Measurements from ENCODE around the gene OAT.
A peak's percentile ranks its signal among the peaks of the same experiment; 100 is the strongest.

OAT gene

DNA sequence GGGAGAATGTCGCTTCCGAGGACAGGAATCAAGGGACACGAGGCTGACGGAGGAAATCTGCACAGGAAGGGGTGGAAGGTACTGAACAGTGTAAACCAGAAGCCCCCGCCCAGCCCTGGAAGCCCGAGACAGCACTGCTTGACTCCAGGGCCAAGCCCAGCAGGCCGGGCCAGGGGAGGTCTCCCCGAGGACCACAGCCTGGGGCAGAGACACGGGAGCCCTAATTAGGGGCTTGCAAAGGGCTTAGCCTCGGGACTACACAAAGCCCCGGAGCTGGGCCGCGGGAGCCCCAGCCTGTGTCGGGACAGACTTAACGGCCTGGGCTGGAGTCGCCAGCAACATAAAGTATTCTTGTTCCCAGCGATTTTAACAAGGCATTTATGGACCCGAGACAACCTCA lies 50.8 kb downstream of the OAT start:
- Mint-ChIP-seq H3K9me3 (ENCODE audit: low read depth) (no peaks in the 10 kb centered on the region), H3K4me1 (ENCODE audit: low read depth) (no peaks in the 10 kb centered on the region), H3K36me3 (no peaks in the 10 kb centered on the region), H3K27me3 (peaks cover 2% of the 10 kb centered on the region), H3K4me3 (no peak overlapping the region), H3K27ac (no peak overlapping the region)

DNA sequence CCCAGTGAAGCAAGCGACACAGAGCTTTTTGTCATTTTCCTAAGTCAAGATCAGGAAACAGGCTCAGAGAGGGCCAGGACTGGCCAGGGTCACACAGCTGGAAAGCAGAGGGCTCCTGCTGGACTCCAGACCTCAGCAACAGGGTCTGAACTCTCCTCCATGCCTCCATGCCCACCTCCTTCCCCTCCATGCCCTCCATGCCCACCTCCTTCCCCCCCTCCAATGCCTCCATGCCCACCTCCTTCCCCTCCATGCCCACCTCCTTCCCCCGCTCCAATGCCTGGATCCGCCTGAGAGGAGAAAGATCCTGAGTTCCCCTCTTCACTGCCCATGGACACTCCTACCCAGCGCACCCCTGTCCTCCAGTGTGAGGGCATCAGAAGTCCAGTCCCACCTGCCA lies 51.3 kb downstream of the OAT start:
- no peaks in the 10 kb centered on the region for H3K36me3 Mint-ChIP-seq
- H3K4me1 Mint-ChIP-seq (ENCODE audit: low read depth) = no peaks in the 10 kb centered on the region
- peaks cover 2% of the 10 kb centered on the region for H3K27me3 Mint-ChIP-seq
- no peak overlapping the region for H3K27ac Mint-ChIP-seq
- H3K4me3 Mint-ChIP-seq = no peak overlapping the region
- no peaks in the 10 kb centered on the region for H3K9me3 Mint-ChIP-seq (ENCODE audit: low read depth)

DNA sequence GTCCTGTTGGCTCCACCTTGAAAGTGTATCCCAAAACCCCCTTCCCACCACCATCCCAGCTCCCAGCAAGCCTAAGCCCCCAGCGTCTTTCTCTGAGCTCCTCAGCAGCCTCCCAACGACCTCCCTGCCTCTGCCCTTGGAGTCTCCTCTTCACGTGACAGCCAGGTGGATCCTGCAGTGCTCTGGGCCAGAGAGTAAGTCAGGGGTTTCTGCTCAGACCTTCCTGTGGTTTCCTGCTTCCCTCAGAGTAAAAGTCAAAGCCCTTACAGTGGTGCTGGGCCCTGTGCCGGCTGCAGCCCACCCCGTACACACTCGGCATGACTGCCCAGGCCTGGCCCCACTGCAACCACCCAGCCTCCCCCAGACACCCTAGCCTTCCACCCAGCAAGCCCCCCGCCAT lies 51.9 kb downstream of the OAT start:
- H3K4me3 Mint-ChIP-seq = no peak overlapping the region
- H3K27ac Mint-ChIP-seq = no peak overlapping the region
- H3K9me3 Mint-ChIP-seq (ENCODE audit: low read depth) = no peaks in the 10 kb centered on the region
- peaks cover 2% of the 10 kb centered on the region for H3K27me3 Mint-ChIP-seq
- H3K4me1 Mint-ChIP-seq (ENCODE audit: low read depth) = no peaks in the 10 kb centered on the region
- no peaks in the 10 kb centered on the region for H3K36me3 Mint-ChIP-seq

DNA sequence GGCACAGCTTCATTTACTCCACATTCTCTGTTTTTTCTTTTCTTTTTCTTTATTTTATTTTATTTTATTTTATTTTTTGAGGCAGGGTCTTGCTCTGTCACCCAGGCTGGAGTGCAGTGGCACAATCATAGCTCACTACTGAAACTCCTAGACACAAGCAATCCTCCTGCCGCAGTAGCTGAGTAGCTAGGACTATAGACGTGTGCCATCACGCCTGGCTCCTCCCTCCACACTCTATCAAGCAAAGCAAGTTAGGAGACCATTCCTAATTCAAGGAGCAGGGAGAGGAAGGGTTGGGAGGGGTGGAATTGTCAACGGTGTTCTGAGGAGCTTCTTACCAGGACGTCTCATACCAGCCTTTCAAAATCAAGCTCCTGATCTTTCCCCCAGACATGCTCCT lies 52.4 kb downstream of the OAT start:
- Mint-ChIP-seq H3K4me1 (ENCODE audit: low read depth) (no peaks in the 10 kb centered on the region), H3K4me3 (no peak overlapping the region), H3K27ac (no peak overlapping the region)

DNA sequence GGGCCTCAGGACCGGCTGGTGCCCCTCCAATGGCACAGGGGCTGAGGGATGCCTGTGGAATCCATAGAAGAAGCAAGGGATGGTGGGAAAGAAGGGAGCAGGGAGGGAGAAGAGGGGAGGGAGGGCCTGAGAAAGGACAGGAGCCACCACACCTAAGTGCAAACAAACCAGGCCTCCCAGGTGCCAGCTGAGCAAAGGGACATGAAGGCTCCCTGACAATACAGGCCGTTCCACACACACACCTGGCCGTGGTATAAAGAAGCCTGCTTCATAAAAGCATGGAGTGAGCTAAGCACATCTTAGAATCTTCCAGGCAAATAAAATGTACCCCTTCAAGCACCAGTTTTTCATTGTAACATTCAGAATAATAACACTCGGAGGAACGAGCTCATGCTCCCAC lies 54.0 kb downstream of the OAT start:
- Mint-ChIP-seq H3K27me3 (no peaks in the 10 kb centered on the region), H3K27ac (no peak overlapping the region), H3K36me3 (no peaks in the 10 kb centered on the region), H3K4me1 (ENCODE audit: low read depth) (no peaks in the 10 kb centered on the region), H3K4me3 (no peak overlapping the region), H3K9me3 (ENCODE audit: low read depth) (no peaks in the 10 kb centered on the region)

More for the DNA sequence above, 52.4 kb downstream of the OAT start:
- Mint-ChIP-seq H3K36me3 (no peaks in the 10 kb centered on the region), H3K27me3 (peaks cover 2% of the 10 kb centered on the region), H3K9me3 (ENCODE audit: low read depth) (no peaks in the 10 kb centered on the region)

DNA sequence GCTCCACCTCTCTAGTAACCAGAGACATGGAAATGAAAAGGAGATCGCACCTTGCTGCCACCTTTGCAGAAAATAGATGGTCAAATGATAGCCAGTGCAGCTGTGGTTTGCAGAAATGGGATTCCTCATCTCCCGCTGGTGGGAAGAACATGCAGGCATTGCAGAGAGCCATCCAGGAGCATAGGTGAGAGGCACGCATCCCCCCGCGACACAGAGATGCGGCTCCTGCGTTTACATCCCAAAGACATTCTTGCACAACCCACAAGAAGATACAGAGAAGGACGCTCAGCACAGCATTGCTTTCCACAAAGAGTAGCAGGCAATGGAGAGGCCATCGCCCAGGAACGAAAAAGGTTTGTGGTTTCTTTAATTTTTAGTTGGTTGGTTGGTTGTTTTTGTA lies 56.2 kb downstream of the OAT start:
- Mint-ChIP-seq H3K4me3 (no peak overlapping the region), H3K27ac (no peak overlapping the region), H3K4me1 (ENCODE audit: low read depth) (no peaks in the 10 kb centered on the region), H3K9me3 (ENCODE audit: low read depth) (no peaks in the 10 kb centered on the region), H3K36me3 (no peaks in the 10 kb centered on the region), H3K27me3 (peaks cover 1% of the 10 kb centered on the region)

DNA sequence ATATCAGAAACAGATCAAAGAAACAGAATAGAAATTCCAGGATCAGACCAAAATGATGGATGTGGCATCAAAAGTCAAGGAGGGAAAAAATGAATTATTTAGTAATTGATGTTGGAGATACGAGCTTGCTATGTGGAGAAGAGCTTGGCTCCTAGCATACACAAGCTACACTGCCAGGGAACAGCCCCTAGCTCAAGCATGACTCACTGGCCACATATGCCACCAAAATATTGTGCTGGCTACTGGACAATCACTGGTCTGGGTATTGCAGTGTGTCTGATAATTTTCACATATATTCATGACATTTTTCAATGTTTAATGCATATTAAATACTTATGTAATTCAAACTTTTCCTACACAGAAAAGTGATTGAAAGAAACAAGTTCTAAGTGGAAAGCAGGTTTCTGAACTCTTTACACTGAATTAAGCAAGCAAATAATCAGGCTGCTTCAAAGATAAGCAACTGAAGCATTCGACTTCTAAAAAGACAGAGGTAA lies 59.3 kb downstream of the OAT start:
- Mint-ChIP-seq H3K36me3 (no peaks in the 10 kb centered on the region), H3K27ac (no peak overlapping the region), H3K4me3 (no peak overlapping the region), H3K4me1 (ENCODE audit: low read depth) (peaks cover 10% of the 10 kb centered on the region), H3K9me3 (ENCODE audit: low read depth) (no peaks in the 10 kb centered on the region), H3K27me3 (peaks cover 1% of the 10 kb centered on the region)

DNA sequence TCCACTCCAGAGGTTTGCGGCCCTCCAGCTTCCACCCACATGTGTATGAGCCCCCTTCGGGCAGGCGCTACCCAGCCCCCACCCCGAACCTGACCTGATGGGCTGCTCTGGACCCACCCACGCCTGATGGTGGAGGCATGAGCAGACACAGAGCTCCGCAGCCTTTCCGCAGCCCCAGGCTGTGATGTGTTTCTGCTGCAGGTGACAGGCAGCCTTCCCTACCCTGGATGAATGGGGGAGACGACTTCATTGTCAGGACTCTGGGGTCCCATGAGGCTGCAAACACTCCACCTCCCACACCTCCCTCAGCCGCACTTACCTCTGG lies 61.2 kb downstream of the OAT start:
- H3K27ac Mint-ChIP-seq = no peak overlapping the region
- H3K27me3 Mint-ChIP-seq = peaks cover 1% of the 10 kb centered on the region
- no peak overlapping the region for H3K4me3 Mint-ChIP-seq
- no peaks in the 10 kb centered on the region for H3K9me3 Mint-ChIP-seq (ENCODE audit: low read depth)
- peaks cover 13% of the 10 kb centered on the region for H3K4me1 Mint-ChIP-seq (ENCODE audit: low read depth)
- no peaks in the 10 kb centered on the region for H3K36me3 Mint-ChIP-seq

DNA sequence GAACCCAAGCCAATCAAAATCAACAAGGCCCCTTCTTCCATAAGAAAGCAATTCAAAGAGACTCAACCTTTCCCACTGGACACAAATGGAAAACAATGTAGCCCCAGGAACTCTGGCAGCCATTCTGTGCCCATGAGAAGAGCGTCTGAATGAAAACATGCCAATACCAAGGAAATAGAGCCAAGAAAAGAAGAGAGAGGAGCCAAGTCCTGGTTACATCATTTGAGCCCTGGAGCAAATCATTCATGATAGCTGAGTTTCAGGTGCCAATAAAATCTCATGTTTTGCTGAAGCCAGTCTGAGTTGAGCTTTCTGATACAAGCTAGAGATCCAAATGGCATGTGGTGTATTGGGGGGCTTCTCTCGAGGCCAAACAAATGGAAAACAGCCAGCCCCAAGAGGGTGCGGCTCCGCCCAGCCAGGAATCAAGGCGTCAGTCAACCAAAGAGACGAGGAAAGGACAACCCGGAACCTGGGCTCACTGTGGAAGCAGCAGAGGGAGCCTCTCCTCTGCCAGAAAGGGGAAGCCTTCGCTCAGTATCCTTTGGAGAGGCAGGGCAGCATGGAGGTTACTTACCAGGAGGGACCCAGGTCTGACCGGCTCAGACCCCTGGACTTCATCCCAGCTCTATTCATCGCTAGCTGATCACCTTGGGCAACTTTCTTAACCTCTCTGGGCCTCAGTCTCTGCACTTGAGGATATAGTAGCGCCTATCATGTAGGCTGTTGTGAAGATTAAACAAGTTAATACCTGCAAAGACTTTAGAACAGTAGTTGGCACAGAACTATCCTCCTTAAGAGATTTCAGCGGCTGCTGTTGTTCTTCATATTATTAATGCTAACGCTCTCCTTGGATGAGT lies 61.8 kb downstream of the OAT start:
- Mint-ChIP-seq H3K4me3 (no peak overlapping the region), H3K4me1 (ENCODE audit: low read depth) (peaks cover 13% of the 10 kb centered on the region), H3K9me3 (ENCODE audit: low read depth) (no peaks in the 10 kb centered on the region), H3K27ac (no peak overlapping the region), H3K27me3 (peaks cover 1% of the 10 kb centered on the region), H3K36me3 (no peaks in the 10 kb centered on the region)

DNA sequence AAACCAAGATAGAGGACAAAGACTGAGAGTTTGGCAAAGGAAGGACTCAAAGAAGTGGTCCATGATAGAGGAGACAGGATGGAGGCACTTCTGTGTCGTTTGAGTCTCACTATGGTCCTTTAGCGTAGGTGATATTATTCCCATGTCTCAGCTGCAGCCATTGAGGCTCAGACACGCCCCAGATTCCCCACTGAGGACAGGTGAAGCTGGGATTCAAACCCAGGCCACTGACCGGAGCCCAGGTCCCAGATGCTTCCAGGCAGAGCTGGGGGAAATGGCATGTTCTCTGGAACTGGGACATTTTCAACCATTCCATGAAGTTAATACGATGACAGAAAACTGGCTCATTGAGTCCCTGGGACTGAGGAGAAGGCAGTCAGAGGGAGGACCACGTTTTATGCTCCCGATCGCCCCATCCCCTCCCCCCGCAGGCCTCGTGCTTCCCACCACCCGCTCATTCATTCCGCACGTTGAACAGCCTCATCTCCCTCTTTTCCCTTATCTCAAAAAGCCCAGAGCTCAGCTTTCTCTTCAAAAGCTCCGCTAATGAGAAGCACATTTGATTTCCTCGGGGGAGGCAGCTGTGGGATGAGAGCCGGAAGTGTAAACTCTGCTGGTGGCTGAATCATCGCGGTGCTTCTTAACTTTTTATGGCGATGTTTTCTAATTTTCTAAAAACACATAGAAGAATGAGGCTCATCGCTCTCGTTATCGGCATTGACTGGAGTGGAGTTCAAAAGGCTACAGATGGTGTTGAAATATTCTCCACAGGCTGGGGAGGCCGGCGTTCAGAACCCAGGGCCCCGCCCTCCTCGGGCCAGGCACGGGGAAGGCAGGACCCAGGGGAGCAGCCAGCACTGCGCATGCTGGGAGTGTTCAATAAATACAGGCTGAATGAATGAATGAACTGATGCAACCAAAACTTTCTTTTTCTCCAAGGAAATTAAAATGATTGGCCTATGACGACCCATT lies 64.0 kb downstream of the OAT start:
- H3K9me3 Mint-ChIP-seq (ENCODE audit: low read depth) = no peaks in the 10 kb centered on the region
- peak overlapping the region; percentile 88 for H3K4me3 Mint-ChIP-seq
- H3K36me3 Mint-ChIP-seq = no peaks in the 10 kb centered on the region
- H3K27me3 Mint-ChIP-seq = peaks cover 1% of the 10 kb centered on the region
- peak overlapping the region; percentile 47 for H3K27ac Mint-ChIP-seq
- H3K4me1 Mint-ChIP-seq (ENCODE audit: low read depth) = peaks cover 13% of the 10 kb centered on the region

DNA sequence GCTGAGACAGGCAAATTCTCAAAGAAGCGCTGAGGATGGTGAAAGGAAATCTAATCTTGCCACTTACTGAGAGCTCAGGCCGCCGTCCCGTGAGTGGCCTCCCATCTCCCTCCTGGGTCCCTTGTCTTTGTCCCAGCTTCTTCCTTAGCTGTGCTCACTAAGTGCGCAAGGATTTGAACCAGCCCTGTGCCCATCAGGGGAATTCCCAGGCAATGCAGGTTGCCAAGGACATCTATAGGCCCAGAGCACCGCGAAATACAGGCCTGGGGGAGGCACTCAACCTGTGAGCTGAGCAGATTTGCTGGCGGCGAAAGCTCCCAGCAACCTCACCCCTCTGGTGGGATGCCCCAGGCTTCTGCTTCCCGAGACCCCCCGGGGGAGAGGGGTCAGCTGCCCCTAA lies 64.8 kb downstream of the OAT start:
- H3K4me1 Mint-ChIP-seq (ENCODE audit: low read depth) = peaks cover 13% of the 10 kb centered on the region
- peak overlapping the region; percentile 88 for H3K4me3 Mint-ChIP-seq
- H3K36me3 Mint-ChIP-seq = no peaks in the 10 kb centered on the region
- H3K27me3 Mint-ChIP-seq = peaks cover 1% of the 10 kb centered on the region
- no peak overlapping the region for H3K27ac Mint-ChIP-seq
- H3K9me3 Mint-ChIP-seq (ENCODE audit: low read depth) = no peaks in the 10 kb centered on the region

DNA sequence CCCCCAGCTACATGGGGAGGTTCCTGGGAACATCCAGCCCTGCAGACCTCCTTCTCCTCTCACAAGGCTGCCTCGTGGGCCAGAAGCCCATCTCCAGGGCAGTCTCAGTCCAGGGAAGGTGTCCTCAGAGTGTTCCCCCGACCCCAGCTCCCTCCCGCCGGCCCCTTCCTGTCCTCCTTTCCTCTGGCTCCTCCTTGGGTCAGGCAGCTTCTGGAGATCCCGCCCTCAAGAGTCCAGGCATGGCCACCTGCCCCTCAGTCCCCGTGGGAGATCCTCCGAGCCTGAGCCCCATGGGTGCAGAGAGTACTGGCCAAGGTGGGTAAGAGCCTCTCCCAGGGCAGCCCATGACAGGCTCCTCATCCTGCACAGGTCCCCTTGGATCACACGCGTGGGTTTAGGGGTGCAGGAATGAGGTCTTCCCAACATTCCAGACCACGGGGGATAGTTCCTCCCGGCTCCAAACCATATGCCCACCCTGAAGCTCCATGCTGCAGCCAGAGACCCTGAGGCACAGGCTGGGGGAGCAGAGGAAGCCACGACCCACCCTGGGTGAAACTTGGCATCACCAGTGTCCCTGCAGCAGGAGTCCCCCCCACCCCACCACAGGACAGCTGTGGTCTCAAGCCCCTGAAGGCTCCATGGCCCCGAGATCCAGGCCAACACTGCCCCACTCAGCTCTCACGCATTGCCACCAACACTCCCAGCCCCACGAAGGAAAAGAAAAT lies 65.5 kb downstream of the OAT start:
- no peaks in the 10 kb centered on the region for H3K9me3 Mint-ChIP-seq (ENCODE audit: low read depth)
- no peaks in the 10 kb centered on the region for H3K36me3 Mint-ChIP-seq
- peaks cover 1% of the 10 kb centered on the region for H3K27me3 Mint-ChIP-seq
- H3K27ac Mint-ChIP-seq = no peak overlapping the region
- no peak overlapping the region for H3K4me3 Mint-ChIP-seq
- peaks cover 13% of the 10 kb centered on the region for H3K4me1 Mint-ChIP-seq (ENCODE audit: low read depth)

DNA sequence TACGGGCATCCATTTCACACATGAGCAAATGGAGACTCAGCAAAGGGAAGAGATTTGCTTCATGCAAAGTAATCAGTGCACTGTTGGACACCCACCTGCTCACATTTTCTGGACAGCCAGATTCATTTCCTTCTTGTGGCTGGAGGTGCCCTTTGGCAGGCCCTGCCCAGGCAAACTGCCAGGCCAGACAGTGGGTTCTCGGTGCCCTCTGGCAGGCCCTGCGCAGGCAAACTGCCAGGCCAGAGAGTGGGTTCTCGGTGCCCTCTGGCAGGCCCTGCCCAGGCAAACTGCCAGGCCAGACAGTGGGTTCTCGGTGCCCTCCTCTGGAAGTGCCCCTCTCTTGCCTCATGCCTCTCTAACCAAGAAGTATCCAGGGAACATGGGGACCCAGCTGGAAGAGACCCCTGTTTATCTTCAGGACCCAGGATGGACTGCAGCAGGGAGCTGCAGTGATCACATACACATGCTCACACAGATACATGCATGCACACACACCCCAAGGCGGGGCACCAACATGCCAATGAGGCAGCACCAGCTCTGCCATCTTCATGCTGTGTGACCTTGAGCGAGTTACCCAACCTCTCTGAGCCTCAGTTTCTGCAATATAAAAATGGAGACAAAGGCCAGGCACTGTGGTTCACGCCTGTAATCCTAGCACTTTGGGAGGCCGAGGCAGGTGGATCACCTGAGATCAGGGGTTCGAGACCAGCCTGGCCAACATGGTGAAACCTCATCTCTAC lies 67.1 kb downstream of the OAT start:
- H3K4me3 Mint-ChIP-seq = no peak overlapping the region
- H3K4me1 Mint-ChIP-seq (ENCODE audit: low read depth) = peaks cover 13% of the 10 kb centered on the region
- H3K36me3 Mint-ChIP-seq = no peaks in the 10 kb centered on the region
- H3K27me3 Mint-ChIP-seq = no peaks in the 10 kb centered on the region
- no peak overlapping the region for H3K27ac Mint-ChIP-seq
- H3K9me3 Mint-ChIP-seq (ENCODE audit: low read depth) = no peaks in the 10 kb centered on the region

DNA sequence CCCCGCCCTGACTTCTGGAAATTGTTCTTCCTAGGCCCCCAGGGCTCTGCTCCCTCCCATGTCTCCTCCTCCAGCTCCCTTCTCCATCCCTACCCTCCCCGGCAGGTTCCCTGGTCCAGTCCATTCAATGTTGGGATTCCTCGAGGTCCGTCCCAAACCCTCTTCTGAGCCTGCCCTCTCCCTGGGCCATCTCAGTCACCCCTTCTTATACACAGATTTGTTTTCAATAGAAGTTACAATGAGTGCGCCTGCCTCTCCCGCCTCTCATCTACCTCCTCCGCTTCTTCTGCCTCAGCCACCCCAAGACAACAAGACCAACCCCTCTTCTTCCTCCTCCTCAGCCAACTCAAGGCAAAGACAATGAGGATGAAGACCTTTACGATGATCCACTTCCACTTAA lies 67.9 kb downstream of the OAT start:
- Mint-ChIP-seq H3K27me3 (no peaks in the 10 kb centered on the region), H3K27ac (no peak overlapping the region), H3K4me1 (ENCODE audit: low read depth) (peaks cover 13% of the 10 kb centered on the region), H3K4me3 (no peak overlapping the region), H3K9me3 (ENCODE audit: low read depth) (no peaks in the 10 kb centered on the region), H3K36me3 (no peaks in the 10 kb centered on the region)

All from activated naive CD8-positive, alpha-beta T cell (primary cell).